Naive thymus-derived CD4-positive, alpha-beta T cell (primary cell): ENCODE results near the gene ZNF501. TPM values are rescaled to one million over a fixed set of nuclear protein-coding genes. Genes with fewer than 3 reads are reported as not detected.

Experiments
- ATAC-seq: fragments of 150-1000 bp; cut with Tn5 transposase; 2 replicates; pipeline ENCODE4 v1.10.0; 2021; ENCODE audit warnings: mild to moderate bottlenecking, moderate library complexity
- CTCF ChIA-PET: fragments of 350-600 bp; sonication (Branson Sonifier 250); formaldehyde crosslinking; loops from one replicate; lab custom pipeline; 2021; ENCODE audit warnings: antibody characterized with exemption; lab: Charles Lee
- POLR2A ChIA-PET: fragments of 350-600 bp; sonication (Branson Sonifier 250); formaldehyde crosslinking; loops from one replicate; lab custom pipeline; 2021; ENCODE audit warnings: antibody characterized with exemption, inconsistent platforms; lab: Charles Lee
- DNase-seq, 9 donors: peaks; one replicate each; pipeline versions ENCODE4 v3.0.0 to v3.0.0-alpha.2; 2020 to 2022; ENCODE audit warnings: mixed read lengths in 1 of 9
- H3K27ac ChIP-seq: one replicate; pipeline ENCODE4 v1.7.0; 2013; ENCODE audit warnings: mild to moderate bottlenecking, low read depth, low read length, moderate library complexity
- H3K27me3 ChIP-seq, 2 donors: one replicate each; pipeline ENCODE4 v1.7.0; 2013; ENCODE audit warnings: low read length in 2 of 2, mild to moderate bottlenecking in 2 of 2, moderate library complexity in 2 of 2; ENCODE audit not compliant: control insufficient read depth in 2 of 2, insufficient read depth in 2 of 2
- H3K36me3 ChIP-seq, 3 experiments: 1 replicate in 2 of 3; 2 replicates in 1 of 3; pipeline ENCODE4 v1.7.0; 2013; ENCODE audit warnings: low read length in 3 of 3, mild to moderate bottlenecking in 3 of 3, moderate library complexity in 1 of 3; ENCODE audit not compliant: insufficient read depth in 3 of 3, control insufficient read depth in 2 of 3
- H3K4me1 ChIP-seq, 2 donors: one replicate each; pipeline ENCODE4 v1.7.0; 2013; ENCODE audit warnings: low read length in 2 of 2, mild to moderate bottlenecking in 2 of 2, moderate library complexity in 1 of 2; ENCODE audit not compliant: control insufficient read depth in 2 of 2, insufficient read depth in 2 of 2
- H3K4me3 ChIP-seq: 2 replicates; pipeline ENCODE4 v1.7.0; 2013; ENCODE audit warnings: mild to moderate bottlenecking, low read length
- H3K9me3 ChIP-seq, 3 experiments: 1 replicate in 2 of 3; 2 replicates in 1 of 3; pipeline ENCODE4 v1.7.0; 2013; ENCODE audit warnings: low read length in 3 of 3; ENCODE audit not compliant: control insufficient read depth in 2 of 3
- H3K27ac Mint-ChIP-seq, 9 donors: one replicate each; pipeline ENCODE4 v1.8.0; 2020 to 2022; ENCODE audit warnings: mixed read lengths in 9 of 9, mild to moderate bottlenecking in 8 of 9, moderate library complexity in 5 of 9, inconsistent platforms in 2 of 9
- H3K27me3 Mint-ChIP-seq, 5 donors: one replicate each; pipeline ENCODE4 v1.8.0; 2021 to 2022; ENCODE audit warnings: mixed read lengths in 5 of 5, mild to moderate bottlenecking in 1 of 5
- H3K36me3 Mint-ChIP-seq, 5 donors: one replicate each; pipeline ENCODE4 v1.8.0; 2020 to 2022; ENCODE audit warnings: mixed read lengths in 5 of 5, mild to moderate bottlenecking in 3 of 5, inconsistent platforms in 1 of 5
- H3K4me1 Mint-ChIP-seq, 7 donors: one replicate each; pipeline ENCODE4 v1.8.0; 2020 to 2022; ENCODE audit warnings: mixed read lengths in 7 of 7, mild to moderate bottlenecking in 3 of 7, inconsistent platforms in 1 of 7
- H3K4me3 Mint-ChIP-seq, 10 donors: one replicate each; pipeline ENCODE4 v1.8.0; 2020 to 2022; ENCODE audit warnings: mild to moderate bottlenecking in 10 of 10, mixed read lengths in 10 of 10, moderate library complexity in 6 of 10, inconsistent platforms in 2 of 10
- H3K9me3 Mint-ChIP-seq, 11 donors: one replicate each; pipeline ENCODE4 v1.8.0; 2020 to 2022; ENCODE audit warnings: mixed read lengths in 11 of 11, mild to moderate bottlenecking in 4 of 11, inconsistent platforms in 1 of 11, moderate library complexity in 1 of 11
- intact Hi-C, 2 donors: fragments of 100-400 bp; cut with micrococcal nuclease; formaldehyde crosslinking; loops; one replicate each; pipeline ENCODE4 v1.15.1; 2023
- polyA plus RNA-seq, 2 donors: library from polyadenylated mRNA; unstranded; fragments of 300-500 nt; fragmentation: Illumina TruSeq; gene quantifications; one replicate each; pipeline ENCODE4 v1.2.3, GENCODE V29; 2021
- total RNA-seq, 6 experiments: library from RNA in 5 of 6; stranded (reverse) in 5 of 6; gene quantifications; 1 replicate in 5 of 6; 2 replicates in 1 of 6; pipeline ENCODE4 v1.2.3 and lab custom pipeline; 2021 to 2026

Gene ZNF501
- total and polyA plus RNA-seq, 7 experiments from 2014 or later, result 1.1 to 5.3 (median 2.2) TPM

GRCh38 chr3:44772099-44772442 is 42.6 kb downstream of the ZNF501 start:
- CTCF ChIA-PET, result no interaction called here
- peaks cover 0 to 3% (median 2%) of the 10 kb centered on the region in 5 donors for H3K27me3 Mint-ChIP-seq
- intact Hi-C loops, result no loop called here

GRCh38 chr3:44782891-44783290 is 53.5 kb downstream of the ZNF501 start:
- no peaks in the 10 kb centered on the region for H3K27me3 ChIP-seq
- Mint-ChIP-seq H3K4me1 (no peaks in the 10 kb centered on the region), H3K27me3 (no peaks in the 10 kb centered on the region), H3K4me3 (no peak overlapping the region), H3K9me3 (no peaks in the 10 kb centered on the region), H3K27ac (no peak overlapping the region), H3K36me3 (peaks cover 0 to 41% (median 0%) of the 10 kb centered on the region in 5 donors)
- no peaks in the 10 kb centered on the region for H3K4me1 ChIP-seq
- H3K9me3 ChIP-seq, result no peaks in the 10 kb centered on the region
- intact Hi-C loops, result no loop called here
- ChIA-PET CTCF (no interaction called here), POLR2A (no interaction called here)
- no peak overlapping the region for H3K27ac ChIP-seq
- no peaks in the 10 kb centered on the region for H3K36me3 ChIP-seq
- no peak for DNase-seq
- no peak for ATAC-seq
- no peak overlapping the region for H3K4me3 ChIP-seq

More at GRCh38 chr3:44772099-44772442, 42.6 kb downstream of the ZNF501 start:
- no peaks in the 10 kb centered on the region for H3K4me1 ChIP-seq
- no peak overlapping the region for H3K27ac ChIP-seq
- POLR2A ChIA-PET, result no interaction called here
- no peak for DNase-seq
- Mint-ChIP-seq H3K36me3 (peaks cover 0 to 73% (median 10%) of the 10 kb centered on the region in 5 donors), H3K9me3 (peaks cover 5 to 41% (median 16%) of the 10 kb centered on the region in 11 donors), H3K27ac (no peak overlapping the region), H3K4me1 (peaks cover 0 to 3% (median 0%) of the 10 kb centered on the region in 7 donors), H3K4me3 (no peak overlapping the region)
- H3K9me3 ChIP-seq, result peaks cover 0 to 13% (median 3%) of the 10 kb centered on the region in 3 experiments
- H3K4me3 ChIP-seq, result no peak overlapping the region
- H3K36me3 ChIP-seq, result no peaks in the 10 kb centered on the region
- ATAC-seq, result no peak
- no peaks in the 10 kb centered on the region for H3K27me3 ChIP-seq

Other genes starting within 250 kb of the ZNF501 start
- gene ZKSCAN7, start 174.4 kb upstream of the ZNF501 start, total RNA-seq, result 1 to 10 TPM; 1.1 to 4.5 (median 1.7) TPM
- 1 to 10 TPM; 2.1 to 2.4 TPM for gene ZKSCAN7, start 174.4 kb upstream of the ZNF501 start, polyA plus RNA-seq
- gene ZNF660, start 144.7 kb upstream of the ZNF501 start, total RNA-seq, result 1 to 10 TPM in 1 of 5 experiments, under 1 TPM in 4; 0.02 to 1.7 (median 0.38) TPM
- gene ZNF660, start 144.7 kb upstream of the ZNF501 start, polyA plus RNA-seq, result under 1 TPM in 1 of 2 donors, not detected in 1; 0.41 TPM
- 10 to 100 TPM in 3 of 5 experiments, 1 to 10 TPM in 2; 5.5 to 15.6 (median 15.0) TPM for gene ZNF197, start 104.6 kb upstream of the ZNF501 start, total RNA-seq
- gene ZNF197, start 104.6 kb upstream of the ZNF501 start, polyA plus RNA-seq, result 1 to 10 TPM; 5.2 to 5.8 TPM
- 1 to 10 TPM; 1.3 to 3.2 (median 2.0) TPM for gene ZNF35, start 80.9 kb upstream of the ZNF501 start, total RNA-seq
- gene ZNF35, start 80.9 kb upstream of the ZNF501 start, polyA plus RNA-seq, result 1 to 10 TPM in 1 of 2 donors, under 1 TPM in 1; 0.14 to 1.1 TPM
- gene ZNF502, start 17.0 kb upstream of the ZNF501 start, total RNA-seq, result 1 to 10 TPM; 1.1 to 6.1 (median 4.1) TPM
- 1 to 10 TPM; 5.0 to 5.9 TPM for gene ZNF502, start 17.0 kb upstream of the ZNF501 start, polyA plus RNA-seq
- 10 to 100 TPM; 17.5 to 44.4 (median 39.8) TPM for gene KIAA1143, start 32.0 kb downstream of the ZNF501 start, total RNA-seq
- gene KIAA1143, start 32.0 kb downstream of the ZNF501 start, polyA plus RNA-seq, result 10 to 100 TPM; 22.3 to 28.4 TPM
- gene KIF15, start 32.2 kb downstream of the ZNF501 start, total RNA-seq, result 10 to 100 TPM in 1 of 5 experiments, under 1 TPM in 4; 0.11 to 31.9 (median 0.30) TPM
- under 1 TPM in 1 of 2 donors, not detected in 1; 0.14 TPM for gene KIF15, start 32.2 kb downstream of the ZNF501 start, polyA plus RNA-seq
- 10 to 100 TPM; 12.1 to 25.1 (median 16.4) TPM for gene TMEM42, start 132.3 kb downstream of the ZNF501 start, total RNA-seq
- gene TMEM42, start 132.3 kb downstream of the ZNF501 start, polyA plus RNA-seq, result 10 to 100 TPM; 51.3 to 74.5 TPM
- not detected for gene TGM4, start 145.0 kb downstream of the ZNF501 start, total RNA-seq
- gene TGM4, start 145.0 kb downstream of the ZNF501 start, polyA plus RNA-seq, result under 1 TPM in 1 of 2 donors, not detected in 1; 0.07 TPM
- gene ZDHHC3, start 246.5 kb downstream of the ZNF501 start, total RNA-seq, result 10 to 100 TPM; 38.5 to 54.0 (median 48.8) TPM
- 10 to 100 TPM; 33.7 to 36.1 TPM for gene ZDHHC3, start 246.5 kb downstream of the ZNF501 start, polyA plus RNA-seq
- gene EXOSC7, start 246.6 kb downstream of the ZNF501 start, total RNA-seq, result 10 to 100 TPM; 30.7 to 57.9 (median 44.3) TPM
- 10 to 100 TPM; 48.4 to 59.4 TPM for gene EXOSC7, start 246.6 kb downstream of the ZNF501 start, polyA plus RNA-seq